Fibroblast of lung (primary cell): ENCODE data around the gene CHD1L.

Source experiments
- EZH2 ChIP-seq: IDR thresholded peaks from 2 replicates; pipeline ENCODE4 v1.5.1; 2012; ENCODE audit warnings: low read length, control low read depth, mild to moderate bottlenecking; ENCODE audit errors: missing control alignments
- TF ChIP-seq, protein P1 (sequence below), 2 donors: IDR thresholded peaks in 1 of 2; conservative IDR thresholded peaks in 1 of 2; 1 replicate in 1 of 2; 2 replicates in 1 of 2; pipeline ENCODE4 v1.5.1; 2011 to 2012; ENCODE audit warnings: low read length in 2 of 2, control low read depth in 1 of 2, inconsistent platforms in 1 of 2, low read depth in 1 of 2, mild to moderate bottlenecking in 1 of 2

DNA sequence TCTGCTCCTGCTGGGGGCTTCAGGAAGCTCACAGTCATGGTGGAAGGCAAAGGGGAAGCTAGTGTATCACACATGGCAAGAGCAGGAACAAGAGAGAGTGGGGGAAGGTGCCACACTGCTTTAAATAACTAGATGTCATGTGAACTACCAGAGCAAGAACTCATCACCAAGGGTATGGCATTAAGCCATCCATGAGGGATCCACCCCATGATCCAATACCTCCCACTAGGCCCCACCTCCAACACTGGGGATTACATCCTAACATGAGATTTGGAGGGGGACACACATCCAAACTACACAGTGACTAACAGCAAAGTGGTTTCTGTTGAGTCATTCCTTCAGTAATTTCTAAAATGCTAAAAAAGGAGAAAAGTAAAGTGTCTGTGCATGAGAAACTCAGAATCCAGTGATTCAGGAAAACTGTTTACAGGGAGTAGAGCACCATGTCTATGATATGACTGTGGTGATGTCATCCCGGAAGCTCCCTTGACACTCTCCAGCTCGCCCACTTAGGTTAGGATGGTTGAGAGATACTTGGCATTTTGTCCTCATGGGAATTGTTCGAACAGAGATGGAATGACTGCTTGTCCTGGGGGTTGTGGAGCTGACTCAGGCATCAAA lies 50.3 kb downstream of the CHD1L start:
- TF ChIP-seq, protein P1, sequence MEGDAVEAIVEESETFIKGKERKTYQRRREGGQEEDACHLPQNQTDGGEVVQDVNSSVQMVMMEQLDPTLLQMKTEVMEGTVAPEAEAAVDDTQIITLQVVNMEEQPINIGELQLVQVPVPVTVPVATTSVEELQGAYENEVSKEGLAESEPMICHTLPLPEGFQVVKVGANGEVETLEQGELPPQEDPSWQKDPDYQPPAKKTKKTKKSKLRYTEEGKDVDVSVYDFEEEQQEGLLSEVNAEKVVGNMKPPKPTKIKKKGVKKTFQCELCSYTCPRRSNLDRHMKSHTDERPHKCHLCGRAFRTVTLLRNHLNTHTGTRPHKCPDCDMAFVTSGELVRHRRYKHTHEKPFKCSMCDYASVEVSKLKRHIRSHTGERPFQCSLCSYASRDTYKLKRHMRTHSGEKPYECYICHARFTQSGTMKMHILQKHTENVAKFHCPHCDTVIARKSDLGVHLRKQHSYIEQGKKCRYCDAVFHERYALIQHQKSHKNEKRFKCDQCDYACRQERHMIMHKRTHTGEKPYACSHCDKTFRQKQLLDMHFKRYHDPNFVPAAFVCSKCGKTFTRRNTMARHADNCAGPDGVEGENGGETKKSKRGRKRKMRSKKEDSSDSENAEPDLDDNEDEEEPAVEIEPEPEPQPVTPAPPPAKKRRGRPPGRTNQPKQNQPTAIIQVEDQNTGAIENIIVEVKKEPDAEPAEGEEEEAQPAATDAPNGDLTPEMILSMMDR (conservative IDR thresholded peaks at IDR 0.05 in 1 of 2, IDR thresholded peaks at IDR 0.05 in 1 of 2; ENCODE audit: low read depth in 1 of 2, low read length in 2 of 2), result peak in 1 of 2 donors; percentile 4
- no peak for TF ChIP-seq EZH2
